HepG2 (cell line): ENCODE measurements around the gene NOS1.

Experiments
- ARID2 ChIP-seq: sonication (generic); formaldehyde crosslinking; IDR thresholded peaks from 2 replicates; pipeline ENCODE4 v1.8.1; 2022; ENCODE audit warnings: mild to moderate bottlenecking, missing genetic modification reagents, borderline replicate concordance
- CTCF ChIP-seq: sonication (generic); formaldehyde crosslinking; IDR thresholded peaks from 2 replicates; pipeline ENCODE4 v1.5.0; 2020; ENCODE audit warnings: mild to moderate bottlenecking, missing genetic modification reagents, moderate library complexity
- FOXP4 ChIP-seq: sonication (generic); formaldehyde crosslinking; IDR thresholded peaks from 2 replicates; pipeline ENCODE4 v1.4.0; 2020; ENCODE audit warnings: missing genetic modification reagents
- GABPA ChIP-seq, 2 experiments: IDR thresholded peaks; 2 replicates each; pipeline ENCODE4 v1.6.1; 2011 to 2016; ENCODE audit warnings: low read depth in 2 of 2, low read length in 1 of 2, missing biosample characterization in 1 of 2, missing genetic modification characterization in 1 of 2
- MYC ChIP-seq: sonication (generic); formaldehyde crosslinking; IDR thresholded peaks from 2 replicates; pipeline ENCODE4 v1.9.0; 2021; ENCODE audit warnings: missing genetic modification reagents, borderline replicate concordance
- MYPOP ChIP-seq: sonication (generic); formaldehyde crosslinking; IDR thresholded peaks from 2 replicates; pipeline ENCODE4 v1.8.1; 2023; ENCODE audit warnings: mild to moderate bottlenecking, moderate library complexity, missing genetic modification reagents
- RBM39 ChIP-seq: fragments of 200-400 bp; formaldehyde crosslinking; IDR thresholded peaks from one replicate; pipeline ENCODE4 v1.6.1; 2018; ENCODE audit warnings: antibody characterized with exemption, mild to moderate bottlenecking, low read depth, low read length; ENCODE audit not compliant: poor library complexity, severe bottlenecking
- TAF15 ChIP-seq: fragments of 200-400 bp; formaldehyde crosslinking; IDR thresholded peaks from one replicate; pipeline ENCODE4 v1.6.1; 2018; ENCODE audit warnings: mild to moderate bottlenecking, low read depth, low read length; ENCODE audit not compliant: poor library complexity, severe bottlenecking
- ZNF24 ChIP-seq: fragments of 450-650 bp; IDR thresholded peaks from 2 replicates; pipeline ENCODE4 v1.6.1; 2017; ENCODE audit warnings: antibody characterized with exemption, mild to moderate bottlenecking
- ZNF639 ChIP-seq: conservative IDR thresholded peaks from 2 replicates; pipeline ENCODE4 v1.6.1; 2018; ENCODE audit warnings: missing genetic modification reagents

- TF ChIP-seq ARID2 (0 out of 2 replicates have a peak, but pooled peaks have one; percentile 48), CTCF (CRISPR knock-in tag) (no peak), MYC (CRISPR knock-in tag) (peak; percentile 71), ZNF639 (no peak), MYPOP (CRISPR knock-in tag) (0 out of 2 replicates have a peak, but pooled peaks have one; percentile 24), RBM39 (no peak), TAF15 (no peak), GABPA (IDR thresholded peaks at IDR 0.05; ENCODE audit: low read depth, low read length) (no peak), GABPA (CRISPR knock-in tag; IDR thresholded peaks at IDR 0.05; ENCODE audit: low read depth) (no peak), ZNF24 (no peak), FOXP4 (CRISPR knock-in tag) (no peak)
Observed at GRCh38 chr12:117190210-117190781, 171.1 kb downstream of the NOS1 start, which contains the start of gene FBXO21.
